CD14-positive monocyte (primary cell): ENCODE measurements around the gene SMS. TPM values are rescaled to one million over a fixed set of nuclear protein-coding genes. Genes with fewer than 3 reads are reported as not detected.
A peak's percentile ranks its signal among the peaks of the same experiment; 100 is the strongest.

ENCODE experiments used
- DNase-seq, 3 donors: peaks; one replicate each; pipeline ENCODE4 v3.0.0-alpha.2; 2011 to 2022
- H2AFZ ChIP-seq: 2 replicates; pipeline ENCODE4 v1.6.0; 2012; ENCODE audit warnings: mild to moderate bottlenecking, low read depth, low read length, inconsistent platforms; ENCODE audit not compliant: insufficient read depth, poor library complexity, severe bottlenecking
- H3K27ac ChIP-seq, 2 donors: 1 replicate in 1 of 2; 2 replicates in 1 of 2; pipeline ENCODE4 v1.5.1; 2012 to 2013; ENCODE audit warnings: low read length in 2 of 2, control low read depth in 1 of 2, inconsistent platforms in 1 of 2, low read depth in 1 of 2, mild to moderate bottlenecking in 1 of 2
- H3K27me3 ChIP-seq, 2 donors: one replicate each; pipeline versions ENCODE4 v1.6.0 to v1.6.1; 2011 to 2013; ENCODE audit warnings: low read length in 2 of 2; ENCODE audit not compliant: control insufficient read depth in 2 of 2, insufficient read depth in 2 of 2
- H3K36me3 ChIP-seq, 2 donors: replicated peaks in 1 of 2; 1 replicate in 1 of 2; 2 replicates in 1 of 2; pipeline versions ENCODE4 v1.5.1 to v1.6.1; 2012 to 2013; ENCODE audit warnings: low read length in 2 of 2, control low read depth in 1 of 2, inconsistent platforms in 1 of 2, mild to moderate bottlenecking in 1 of 2; ENCODE audit not compliant: insufficient read depth in 2 of 2, control insufficient read depth in 1 of 2
- H3K4me1 ChIP-seq, 2 donors: 1 replicate in 1 of 2; 2 replicates in 1 of 2; pipeline versions ENCODE4 v1.5.1 to v1.6.1; 2012 to 2013; ENCODE audit warnings: low read length in 2 of 2, control low read depth in 1 of 2, inconsistent platforms in 1 of 2, mild to moderate bottlenecking in 1 of 2, moderate library complexity in 1 of 2; ENCODE audit not compliant: insufficient read depth in 2 of 2, control insufficient read depth in 1 of 2
- H3K4me2 ChIP-seq: replicated peaks from 2 replicates; pipeline ENCODE3; 2012; ENCODE audit warnings: low read length, moderate library complexity, mild to moderate bottlenecking; ENCODE audit not compliant: poor library complexity, severe bottlenecking; ENCODE audit errors: extremely low read depth
- H3K4me3 ChIP-seq, 3 experiments: fragments of 200-600 bp in 1 of 3; sonication (generic) in 1 of 3; replicated peaks in 1 of 3; 1 replicate in 2 of 3; 2 replicates in 1 of 3; pipeline ENCODE4 v1.5.1; 2011 to 2013; ENCODE audit warnings: low read length in 3 of 3, mild to moderate bottlenecking in 3 of 3, control low read depth in 2 of 3, low read depth in 2 of 3, inconsistent platforms in 1 of 3, moderate library complexity in 1 of 3
- H3K79me2 ChIP-seq: 2 replicates; pipeline ENCODE4 v1.6.0; 2012; ENCODE audit warnings: mild to moderate bottlenecking, control low read depth, inconsistent platforms, low read length, moderate library complexity; ENCODE audit not compliant: insufficient read depth
- H3K9ac ChIP-seq: 2 replicates; pipeline ENCODE4 v1.6.0; 2017; ENCODE audit warnings: low read length, mild to moderate bottlenecking; ENCODE audit not compliant: insufficient read depth, poor library complexity, severe bottlenecking
- H3K9me3 ChIP-seq, 2 donors: replicated peaks in 1 of 2; 1 replicate in 1 of 2; 2 replicates in 1 of 2; pipeline versions ENCODE4 v1.5.1 to v1.6.1; 2012 to 2013; ENCODE audit warnings: low read length in 2 of 2, control low read depth in 1 of 2; ENCODE audit not compliant: control insufficient read depth in 1 of 2, insufficient read depth in 1 of 2
- H4K20me1 ChIP-seq: 2 replicates; pipeline ENCODE4 v1.6.0; 2012; ENCODE audit warnings: mild to moderate bottlenecking, low read length, control low read depth, moderate library complexity; ENCODE audit not compliant: insufficient read depth
- H3K27ac Mint-ChIP-seq, 7 donors: one replicate each; pipeline ENCODE4 v1.8.0; 2020; ENCODE audit warnings: mild to moderate bottlenecking in 7 of 7, mixed read lengths in 7 of 7, moderate library complexity in 6 of 7, inconsistent platforms in 2 of 7
- H3K27me3 Mint-ChIP-seq, 3 donors: one replicate each; pipeline ENCODE4 v1.8.0; 2021 to 2022; ENCODE audit warnings: low read depth in 3 of 3, mild to moderate bottlenecking in 3 of 3, mixed read lengths in 3 of 3, moderate library complexity in 3 of 3, inconsistent platforms in 1 of 3
- H3K36me3 Mint-ChIP-seq, 2 donors: one replicate each; pipeline ENCODE4 v1.8.0; 2020; ENCODE audit warnings: mixed read lengths in 2 of 2, inconsistent platforms in 1 of 2, mild to moderate bottlenecking in 1 of 2
- H3K4me1 Mint-ChIP-seq: one replicate; pipeline ENCODE4 v1.8.0; 2020; ENCODE audit warnings: mild to moderate bottlenecking, mixed read lengths
- H3K4me3 Mint-ChIP-seq, 2 donors: one replicate each; pipeline ENCODE4 v1.8.0; 2020; ENCODE audit warnings: mild to moderate bottlenecking in 2 of 2, mixed read lengths in 2 of 2, moderate library complexity in 1 of 2
- H3K9me3 Mint-ChIP-seq, 7 donors: one replicate each; pipeline ENCODE4 v1.8.0; 2020 to 2022; ENCODE audit warnings: mixed read lengths in 7 of 7, mild to moderate bottlenecking in 6 of 7, moderate library complexity in 6 of 7, inconsistent platforms in 2 of 7
- CTCF ChIP-seq: fragments of 200-600 bp; IDR thresholded peaks from one replicate; pipeline ENCODE4 v1.8.0; 2022; ENCODE audit warnings: antibody characterized with exemption, mild to moderate bottlenecking
- WGBS: methylation state at CpG from one replicate; pipeline ENCODE4 v1.1.5; 2013; ENCODE audit warnings: missing lambda C conversion rate; ENCODE audit not compliant: insufficient coverage; 5-methylcytosine and 5-hydroxymethylcytosine counted together
- intact Hi-C, 2 donors: fragments of 100-400 bp; cut with micrococcal nuclease; formaldehyde crosslinking; loops; one replicate each; pipeline versions ENCODE4 v1.15.0 to v1.15.1; 2023
- polyA plus RNA-seq, 3 donors: library from polyadenylated mRNA; depleted of rRNA in 1 of 3; unstranded in 2 of 3; stranded (reverse) in 1 of 3; fragments of 300-500 nt in 2 of 3; fragments of >200 nt in 1 of 3; fragmentation: Illumina TruSeq in 2 of 3; gene quantifications; 1 replicate in 2 of 3; 2 replicates in 1 of 3; pipeline ENCODE4 v1.2.3, GENCODE V29; 2012 to 2021

SMS gene
- polyA plus RNA-seq, 3 donors, result 24.9 to 75.4 (median 70.8) TPM

- H3K9me3 ChIP-seq, result no peaks in the 10 kb centered on the region
- peak; percentile 84 for TF ChIP-seq CTCF
- H3K4me1 ChIP-seq, result peaks cover 0 to 4% of the 10 kb centered on the region in 2 donors
- DNase-seq, result peak; percentile 66 to 69 (median 69)
- H2AFZ ChIP-seq, result no peak overlapping the region
- no peaks in the 10 kb centered on the region for H3K79me2 ChIP-seq
- no peak overlapping the region for H3K4me3 ChIP-seq
- H4K20me1 ChIP-seq, result no peaks in the 10 kb centered on the region
- Mint-ChIP-seq H3K4me1 (peaks cover 10% of the 10 kb centered on the region), H3K27me3 (peaks cover 0 to 2% (median 0%) of the 10 kb centered on the region in 3 donors), H3K36me3 (peaks cover 22 to 23% of the 10 kb centered on the region in 2 donors), H3K4me3 (no peak overlapping the region), H3K27ac (peak overlapping the region in 2 of 7 donors; percentile 19 to 31), H3K9me3 (no peaks in the 10 kb centered on the region)
- H3K9ac ChIP-seq, result no peak overlapping the region
- intact Hi-C loops, result loop anchor here in 1 of 2 donors (5.0 kb wide), 1 partner anchor 207 kb away; no protein-coding TSS in a partner anchor
- H3K27ac ChIP-seq, result no peak overlapping the region
- H3K4me2 ChIP-seq, result no peak overlapping the region
- WGBS, result no CpG with 5 or more reads among the region's 3 CpGs
- peaks cover 7 to 20% of the 10 kb centered on the region in 2 donors for H3K36me3 ChIP-seq
- H3K27me3 ChIP-seq, result no peaks in the 10 kb centered on the region
Measured at GRCh38 chrX:21985332-21985777, 44.8 kb downstream of the SMS start.

- H3K9me3 ChIP-seq, result no peaks in the 10 kb centered on the region
- H3K4me2 ChIP-seq, result no peak overlapping the region
- peaks cover 7 to 20% of the 10 kb centered on the region in 2 donors for H3K36me3 ChIP-seq
- intact Hi-C loops, result loop anchor here in 1 of 2 donors (5.0 kb wide), 1 partner anchor 206 kb away; no protein-coding TSS in a partner anchor
- H2AFZ ChIP-seq, result no peak overlapping the region
- Mint-ChIP-seq H3K9me3 (peaks cover 0 to 2% (median 0%) of the 10 kb centered on the region in 7 donors), H3K36me3 (peaks cover 22 to 23% of the 10 kb centered on the region in 2 donors), H3K4me1 (peaks cover 16% of the 10 kb centered on the region), H3K27me3 (peaks cover 0 to 2% (median 0%) of the 10 kb centered on the region in 3 donors), H3K4me3 (no peak overlapping the region), H3K27ac (no peak overlapping the region)
- no peak overlapping the region for H3K27ac ChIP-seq
- no peak for DNase-seq
- whole genome bisulfite sequencing, result no CpG with 5 or more reads among the region's 1 CpG
- TF ChIP-seq CTCF, result no peak
- no peaks in the 10 kb centered on the region for H3K79me2 ChIP-seq
- peaks cover 11 to 12% of the 10 kb centered on the region in 2 donors for H3K4me1 ChIP-seq
- no peak overlapping the region for H3K4me3 ChIP-seq
- H3K27me3 ChIP-seq, result no peaks in the 10 kb centered on the region
- no peak overlapping the region for H3K9ac ChIP-seq
- H4K20me1 ChIP-seq, result no peaks in the 10 kb centered on the region
Measured at GRCh38 chrX:21986596-21986995, 46.1 kb downstream of the SMS start.
